Upper lobe of left lung (tissue), 6 donors: ENCODE data around the gene ZC3H14. TPM values are rescaled to one million over a fixed set of nuclear protein-coding genes. Genes with fewer than 3 reads are reported as not detected.

Source experiments
- ATAC-seq, 2 donors: fragments of 200-7000 bp; cut with Tn5 transposase; one replicate each; pipeline ENCODE4 v1.9.1; 2022; ENCODE audit warnings: mild to moderate bottlenecking in 2 of 2, moderate library complexity in 2 of 2; ENCODE audit not compliant: low FRiP score in 2 of 2
- DNase-seq, 2 donors: peaks; one replicate each; pipeline ENCODE4 v3.0.0-alpha.2; 2019 to 2020
- H3K27ac ChIP-seq, 4 donors: fragments of 200-600 bp; sonication (generic); one replicate each; pipeline ENCODE4 v1.5.1; 2016 to 2019
- H3K27me3 ChIP-seq, 4 donors: fragments of 200-600 bp; sonication (generic); one replicate each; pipeline ENCODE4 v1.5.1; 2017 to 2019
- H3K36me3 ChIP-seq, 4 donors: fragments of 200-600 bp; sonication (generic); one replicate each; pipeline ENCODE4 v1.5.1; 2016 to 2019
- H3K4me1 ChIP-seq, 4 donors: fragments of 200-600 bp; sonication (generic); one replicate each; pipeline ENCODE4 v1.5.1; 2018 to 2019
- H3K4me3 ChIP-seq, 4 donors: fragments of 200-600 bp; sonication (generic); one replicate each; pipeline ENCODE4 v1.5.1; 2017 to 2019; ENCODE audit warnings: mild to moderate bottlenecking in 2 of 4, moderate library complexity in 1 of 4
- H3K9me3 ChIP-seq, 4 donors: fragments of 200-600 bp; sonication (generic); one replicate each; pipeline ENCODE4 v1.5.1; 2018 to 2019
- CTCF ChIP-seq, 6 experiments: fragments of 450-650 bp in 4 of 6; fragments of 200-600 bp in 2 of 6; sonication (generic) in 2 of 6; IDR thresholded peaks; one replicate each; pipeline ENCODE4 v1.5.1; 2016 to 2019; ENCODE audit warnings: antibody characterized with exemption in 6 of 6
- EP300 ChIP-seq, 4 donors: sonication (generic); formaldehyde crosslinking; IDR thresholded peaks; one replicate each; pipeline ENCODE4 v1.5.1; 2017; ENCODE audit warnings: antibody characterized with exemption in 4 of 4, control low read depth in 2 of 4
- POLR2A ChIP-seq, 4 donors: fragments of 450-650 bp; IDR thresholded peaks; one replicate each; pipeline ENCODE4 v1.5.1; 2016 to 2017; ENCODE audit warnings: antibody characterized with exemption in 4 of 4, mild to moderate bottlenecking in 2 of 4
- POLR2AphosphoS5 ChIP-seq, 2 donors: sonication (generic); formaldehyde crosslinking; IDR thresholded peaks; one replicate each; pipeline ENCODE4 v1.5.1; 2017; ENCODE audit warnings: antibody characterized with exemption in 2 of 2
- WGBS, 2 donors: methylation state at CpG; one replicate each; pipeline ENCODE4 v1.1.5; 2017 to 2018; 5-methylcytosine and 5-hydroxymethylcytosine counted together
- total RNA-seq, 6 donors: library from RNA; depleted of rRNA in 4 of 6; stranded (reverse); fragments of >200 nt in 4 of 6; gene quantifications; one replicate each; pipeline versions ENCODE4 v1.1.0 to v1.2.1, GENCODE V29; 2016 to 2021
- donor health status: DM: no; HTN: no; CAD: no; lungs with moderate emphysema.
- donor health status: DM: no; HTN: yes; CAD: no; lungs with severe emphysema.

The ZC3H14 gene
- total RNA-seq, 6 donors from 2014 or later = 48.4 to 101 (median 65.3) TPM

GRCh38 chr14:88551094-88551870, 11.6 kb upstream of the ZC3H14 start:
- Histone ChIP-seq H3K4me1 (peaks cover 11 to 47% (median 33%) of the 10 kb centered on the region in 4 donors), H3K27ac (peak overlapping the region; percentile 32 to 80 (median 58)), H3K27me3 (peaks cover 0 to 2% (median 0%) of the 10 kb centered on the region in 4 donors), H3K36me3 (peaks cover 0 to 29% (median 10%) of the 10 kb centered on the region in 4 donors), H3K9me3 (no peaks in the 10 kb centered on the region), H3K4me3 (peak overlapping the region; percentile 57 to 86 (median 64))
- TF ChIP-seq CTCF (IDR thresholded peaks at IDR 0.05) (peak in 5 of 6 experiments; percentile 22 to 64 (median 54)), EP300 (IDR thresholded peaks at IDR 0.05) (no peak), POLR2A (IDR thresholded peaks at IDR 0.05) (peak in 1 of 4 donors; percentile 36), POLR2AphosphoS5 (IDR thresholded peaks at IDR 0.05) (peak; percentile 28 to 62)
- ATAC-seq (peak; percentile 87 to 91), DNase-seq (peak; percentile 76 to 90)
- 20 to 59% methylated on average over 6 to 50 of the region's 50 CpGs for WGBS, 2 donors

GRCh38 chr14:88551980-88552431, 10.8 kb upstream of the ZC3H14 start:
- peak overlapping the region; percentile 57 to 86 (median 64) for H3K4me3 ChIP-seq

GRCh38 chr14:88552876-88553275, 10.0 kb upstream of the ZC3H14 start:
- Histone ChIP-seq H3K27me3 (peaks cover 0 to 2% (median 0%) of the 10 kb centered on the region in 4 donors), H3K27ac (peak overlapping the region in 1 of 4 donors; percentile 46), H3K4me1 (peaks cover 11 to 47% (median 33%) of the 10 kb centered on the region in 4 donors), H3K4me3 (peak overlapping the region in 1 of 4 donors; percentile 86), H3K36me3 (peaks cover 0 to 21% (median 10%) of the 10 kb centered on the region in 4 donors), H3K9me3 (no peaks in the 10 kb centered on the region)
- ATAC-seq (no peak), DNase-seq (no peak)
- WGBS, 2 donors = 48 to 59% methylated on average over 2 of the region's 2 CpGs
- TF ChIP-seq CTCF (IDR thresholded peaks at IDR 0.05) = no peak
- no peak for TF ChIP-seq POLR2AphosphoS5 (IDR thresholded peaks at IDR 0.05)
- no peak for TF ChIP-seq POLR2A (IDR thresholded peaks at IDR 0.05)
- no peak for TF ChIP-seq EP300 (IDR thresholded peaks at IDR 0.05)

More at GRCh38 chr14:88551980-88552431, 10.8 kb upstream of the ZC3H14 start:
- peaks cover 11 to 47% (median 33%) of the 10 kb centered on the region in 4 donors for H3K4me1 ChIP-seq
- peaks cover 0 to 2% (median 0%) of the 10 kb centered on the region in 4 donors for H3K27me3 ChIP-seq
- peak in 1 of 2 donors; percentile 22 for ATAC-seq
- peaks cover 0 to 25% (median 10%) of the 10 kb centered on the region in 4 donors for H3K36me3 ChIP-seq
- TF ChIP-seq POLR2AphosphoS5 (IDR thresholded peaks at IDR 0.05) (no peak), CTCF (IDR thresholded peaks at IDR 0.05) (no peak), EP300 (IDR thresholded peaks at IDR 0.05) (no peak)
- peak in 1 of 2 donors; percentile 61 for DNase-seq
- peak overlapping the region; percentile 32 to 80 (median 58) for H3K27ac ChIP-seq
- WGBS, 2 donors = 6 to 11% methylated on average over 17 to 23 of the region's 23 CpGs
- H3K9me3 ChIP-seq = no peaks in the 10 kb centered on the region

- no peak for TF ChIP-seq POLR2A (IDR thresholded peaks at IDR 0.05)
- no peak for TF ChIP-seq CTCF (IDR thresholded peaks at IDR 0.05)
- no peak for TF ChIP-seq POLR2AphosphoS5 (IDR thresholded peaks at IDR 0.05)
- TF ChIP-seq EP300 (IDR thresholded peaks at IDR 0.05) = no peak
- WGBS, 2 donors = 3 to 5% methylated on average over 19 of the region's 19 CpGs
- ATAC-seq (no peak), DNase-seq (no peak)
- H3K9me3 ChIP-seq = no peaks in the 10 kb centered on the region
- H3K27ac ChIP-seq = peak overlapping the region; percentile 75 to 87 (median 84)
- peaks cover 11 to 47% (median 33%) of the 10 kb centered on the region in 4 donors for H3K4me1 ChIP-seq
- H3K27me3 ChIP-seq = peaks cover 0 to 2% (median 0%) of the 10 kb centered on the region in 4 donors
- peak overlapping the region; percentile 45 to 86 (median 70) for H3K4me3 ChIP-seq
- H3K36me3 ChIP-seq = peaks cover 0 to 11% (median 10%) of the 10 kb centered on the region in 4 donors
Measured at GRCh38 chr14:88553886-88554456, 8.9 kb upstream of the ZC3H14 start.
